A549 (cell line): ENCODE measurements around the gene UTP4. TPM values are rescaled to one million over a fixed set of nuclear protein-coding genes. Genes with fewer than 3 reads are reported as not detected.
A peak's percentile ranks its signal among the peaks of the same experiment; 100 is the strongest.

Experiments used
- ATAC-seq, 2 experiments: fragments of 200-7000 bp in 1 of 2; fragments of >200 bp in 1 of 2; cut with Nextera tagmentation in 1 of 2; cut with Tn5 transposase in 1 of 2; 3 replicates each; pipeline versions ENCODE4 v1.8.0 to v1.9.1; 2018 to 2020; ENCODE audit warnings: mild to moderate bottlenecking in 1 of 2, moderate library complexity in 1 of 2
- CTCF ChIA-PET: fragments of 300-600 bp; sonication (Branson Sonifier 250); formaldehyde crosslinking; extraction: SDS; loops from one replicate; lab custom pipeline; 2021; ENCODE audit warnings: antibody characterized with exemption, inconsistent platforms; lab: Yijun Ruan, JAX
- POLR2A ChIA-PET: fragments of 350-600 bp; formaldehyde crosslinking; extraction: SDS; loops from one replicate; lab custom pipeline; 2021; ENCODE audit warnings: antibody characterized with exemption, inconsistent platforms; lab: Yijun Ruan, JAX
- DNase-seq, 2 experiments: peaks; one replicate each; pipeline versions ENCODE4 v3.0.0 to v3.0.0-alpha.2; 2011 to 2016; ENCODE audit warnings: low read depth in 1 of 2, low spot score in 1 of 2
- FAIRE-seq: peaks from 2 replicates; lab custom pipeline; 2011; peaks lifted over from hg19 to GRCh38; lab: Jason Lieb, UNC
- H3K27ac ChIP-seq, 2 experiments: fragments of >200 bp; sonication (Bioruptor Twin); formaldehyde crosslinking; 3 replicates each; pipeline ENCODE4 v1.5.1; 2016 to 2017
- H3K4me1 ChIP-seq: fragments of >200 bp; sonication (Bioruptor Twin); formaldehyde crosslinking; 3 replicates; pipeline ENCODE4 v1.6.1; 2016
- H3K4me2 ChIP-seq: fragments of >200 bp; sonication (Bioruptor Twin); formaldehyde crosslinking; 3 replicates; pipeline ENCODE4 v1.6.1; 2016
- H3K4me3 ChIP-seq: fragments of >200 bp; sonication (Bioruptor Twin); formaldehyde crosslinking; 3 replicates; pipeline ENCODE4 v1.5.1; 2016
- H3K9me3 ChIP-seq: fragments of >200 bp; sonication (Bioruptor Twin); formaldehyde crosslinking; 3 replicates; pipeline ENCODE4 v1.6.1; 2016
- BHLHE40 ChIP-seq: IDR thresholded peaks from 2 replicates; pipeline ENCODE4 v1.6.1; 2012; ENCODE audit warnings: low read depth, low read length, inconsistent platforms
- CEBPB ChIP-seq, 2 experiments: fragments of >200 bp in 1 of 2; sonication (Bioruptor Twin) in 1 of 2; formaldehyde crosslinking in 1 of 2; IDR thresholded peaks; 2 replicates each; pipeline ENCODE4 v1.6.1; 2012 to 2016
- CHD2 ChIP-seq: fragments of 150-350 bp; IDR thresholded peaks from 2 replicates; pipeline ENCODE4 v1.6.1; 2014; ENCODE audit warnings: low read length; ENCODE audit not compliant: partially characterized antibody
- CTCF ChIP-seq: fragments of >200 bp; sonication (Bioruptor Twin); formaldehyde crosslinking; IDR thresholded peaks from 3 replicates; pipeline ENCODE4 v1.5.1; 2016
- E2F6 ChIP-seq: IDR thresholded peaks from 2 replicates; pipeline ENCODE4 v1.6.1; 2012; ENCODE audit warnings: low read depth, borderline replicate concordance
- EHF ChIP-seq: fragments of 250-450 bp; sonication (Bioruptor Pico); IDR thresholded peaks from 2 replicates; pipeline ENCODE4 v1.5.0; 2020; ENCODE audit warnings: mild to moderate bottlenecking
- EHMT2 ChIP-seq: fragments of 200-600 bp; sonication (generic); IDR thresholded peaks from 2 replicates; pipeline ENCODE4 v1.6.1; 2016; ENCODE audit warnings: antibody characterized with exemption, low read depth, mild to moderate bottlenecking, moderate library complexity
- FOSB ChIP-seq: fragments of 250-450 bp; sonication (Bioruptor Pico); IDR thresholded peaks from 2 replicates; pipeline ENCODE4 v1.5.0; 2020; ENCODE audit warnings: mild to moderate bottlenecking, moderate library complexity
- FOSL2 ChIP-seq, 2 experiments: fragments of 450-650 bp in 1 of 2; fragments of >200 bp in 1 of 2; sonication (Bioruptor Twin) in 1 of 2; formaldehyde crosslinking; IDR thresholded peaks; 2 replicates each; pipeline versions ENCODE4 v1.5.0 to v1.6.1; 2016 to 2020; ENCODE audit warnings: mild to moderate bottlenecking in 1 of 2, moderate library complexity in 1 of 2
- FOXS1 ChIP-seq: fragments of 250-450 bp; sonication (Bioruptor Pico); IDR thresholded peaks from 2 replicates; pipeline ENCODE4 v1.5.0; 2020; ENCODE audit warnings: mild to moderate bottlenecking, moderate library complexity
- HEYL ChIP-seq: fragments of 250-450 bp; sonication (Bioruptor Pico); IDR thresholded peaks from 2 replicates; pipeline ENCODE4 v1.8.0; 2021; ENCODE audit warnings: mild to moderate bottlenecking, moderate library complexity
- HOXB13 ChIP-seq: fragments of 250-450 bp; sonication (Bioruptor Pico); IDR thresholded peaks from 2 replicates; pipeline ENCODE4 v1.5.0; 2020; ENCODE audit warnings: low read depth, mild to moderate bottlenecking, moderate library complexity
- HOXB5 ChIP-seq: fragments of 250-450 bp; sonication (Bioruptor Pico); IDR thresholded peaks from 2 replicates; pipeline ENCODE4 v1.5.0; 2020; ENCODE audit warnings: mild to moderate bottlenecking, moderate library complexity
- KDM5A ChIP-seq: fragments of 200-600 bp; sonication (generic); IDR thresholded peaks from 2 replicates; pipeline ENCODE4 v1.6.1; 2016; ENCODE audit warnings: antibody characterized with exemption, mild to moderate bottlenecking
- MAX ChIP-seq: IDR thresholded peaks from 2 replicates; pipeline ENCODE4 v1.6.1; 2012
- MYC ChIP-seq: IDR thresholded peaks from 2 replicates; pipeline ENCODE4 v1.6.1; 2012; ENCODE audit warnings: mild to moderate bottlenecking, inconsistent platforms, low read length, improper control_type of control experiment, borderline replicate concordance
- NPAS2 ChIP-seq: fragments of 250-450 bp; sonication (Bioruptor Pico); IDR thresholded peaks from 2 replicates; pipeline ENCODE4 v1.8.0; 2022; ENCODE audit warnings: mild to moderate bottlenecking, moderate library complexity, borderline replicate concordance
- PBX3 ChIP-seq: IDR thresholded peaks from 2 replicates; pipeline ENCODE4 v1.6.1; 2012
- PHF8 ChIP-seq: fragments of 200-600 bp; sonication (generic); IDR thresholded peaks from 2 replicates; pipeline ENCODE4 v1.6.1; 2016; ENCODE audit warnings: low read depth, mild to moderate bottlenecking, antibody characterized with exemption, moderate library complexity, borderline replicate concordance
- REST ChIP-seq: fragments of 200-600 bp; sonication (generic); IDR thresholded peaks from 2 replicates; pipeline ENCODE4 v1.6.1; 2016; ENCODE audit warnings: antibody characterized with exemption, mild to moderate bottlenecking, moderate library complexity
- RFX5 ChIP-seq: fragments of 450-650 bp; IDR thresholded peaks from 2 replicates; pipeline ENCODE4 v1.7.1; 2014; ENCODE audit warnings: antibody characterized with exemption, mild to moderate bottlenecking, moderate library complexity
- RNF2 ChIP-seq: fragments of 200-600 bp; sonication (generic); IDR thresholded peaks from 2 replicates; pipeline ENCODE4 v1.6.1; 2016; ENCODE audit warnings: low read depth, mild to moderate bottlenecking, antibody characterized with exemption, moderate library complexity, borderline replicate concordance
- SREBF2 ChIP-seq: fragments of 450-650 bp; IDR thresholded peaks from 2 replicates; pipeline ENCODE4 v1.6.1; 2014; ENCODE audit warnings: mild to moderate bottlenecking, moderate library complexity
- ZSCAN20 ChIP-seq: fragments of 250-450 bp; sonication (Bioruptor Pico); IDR thresholded peaks from 2 replicates; pipeline ENCODE4 v1.8.0; 2022; ENCODE audit warnings: mild to moderate bottlenecking, moderate library complexity
- WGBS: methylation state at CpG from one replicate; pipeline ENCODE4 v1.1.6; 2017; ENCODE audit errors: missing lambda C conversion rate; 5-methylcytosine and 5-hydroxymethylcytosine counted together
- polyA plus RNA-seq, 4 experiments: library from polyadenylated mRNA; depleted of rRNA in 3 of 4; stranded (reverse); fragments of >200 nt; fragmentation: RNase III in 1 of 4; extraction: RNeasy Plus Mini Kit Qiagen cat#74134 plus additional on column Dnase treatment in 1 of 4; gene quantifications; 2 replicates in 3 of 4; 3 replicates in 1 of 4; pipeline ENCODE4 v1.2.3, GENCODE V29; 2011 to 2017

UTP4 gene
- polyA plus RNA-seq, 2 of the 4 experiments (the other 2 are of a cell fraction) = 77.1 to 118 TPM

GRCh38 chr16:69089091-69089910 lies 43.1 kb upstream of the UTP4 start:
- ChIA-PET POLR2A (interaction anchor here (0.6 to 1.2 kb wide), 3 partner anchors 15 to 31 kb away, joined by 3 to 4 read pairs (median 3); no protein-coding TSS in a partner anchor), CTCF (interaction anchor here (0.7 to 4.6 kb wide), 8 partner anchors 15 to 246 kb away, joined by 3 to 24 read pairs (median 4); partner anchors contain the start of genes HAS3 and TANGO6)
- no peaks in the 10 kb centered on the region for H3K9me3 ChIP-seq
- WGBS = 47% methylated on average over 16 of the region's 16 CpGs
- ATAC-seq = peak; percentile 90 to 93
- H3K4me2 ChIP-seq = peak overlapping the region; percentile 59
- no peak for FAIRE-seq
- peak in 1 of 2 experiments; percentile 35 for DNase-seq
- peaks cover 19% of the 10 kb centered on the region for H3K4me1 ChIP-seq
- peak overlapping the region; percentile 55 to 78 for H3K27ac ChIP-seq
- TF ChIP-seq CEBPB (IDR thresholded peaks at IDR 0.05) = 0 out of 4 replicates have a peak, but pooled peaks of 1 of the 2 experiments have one; percentile 30
- no peak for TF ChIP-seq FOSL2 (IDR thresholded peaks at IDR 0.05)
- TF ChIP-seq FOSL2 (CRISPR knock-in tag; IDR thresholded peaks at IDR 0.05) = peak; percentile 32; the same call in 1 of the 2 replicates
- TF ChIP-seq MAX = peak; percentile 63
- no peak for TF ChIP-seq HOXB5 (CRISPR knock-in tag)
- 0 out of 2 replicates have a peak, but pooled peaks have one; percentile 9 for TF ChIP-seq HOXB13 (CRISPR knock-in tag)
- TF ChIP-seq, all 56 proteins: peak for 4
- H3K4me3 ChIP-seq = no peak overlapping the region

GRCh38 chr16:69093974-69094373 lies 38.5 kb upstream of the UTP4 start:
- peaks cover 13% of the 10 kb centered on the region for H3K4me1 ChIP-seq
- ChIA-PET CTCF (interaction anchor here (1.0 to 3.2 kb wide), 7 partner anchors 10 to 38 kb away, joined by 3 to 11 read pairs (median 4); partner anchors contain the start of gene HAS3), POLR2A (no interaction called here)
- WGBS = 74% methylated on average over 3 of the region's 3 CpGs
- DNase-seq = no peak
- no peak overlapping the region for H3K4me3 ChIP-seq
- H3K4me2 ChIP-seq = no peak overlapping the region
- H3K9me3 ChIP-seq = no peaks in the 10 kb centered on the region
- no peak for FAIRE-seq
- TF ChIP-seq E2F6 = no peak
- TF ChIP-seq EHMT2 = no peak
- TF ChIP-seq RFX5 = no peak
- TF ChIP-seq FOSL2 (IDR thresholded peaks at IDR 0.05) = no peak
- TF ChIP-seq FOSL2 (CRISPR knock-in tag; IDR thresholded peaks at IDR 0.05) = no peak
- TF ChIP-seq FOXS1 (CRISPR knock-in tag) = no peak
- TF ChIP-seq KDM5A = no peak
- no peak for TF ChIP-seq HEYL (CRISPR knock-in tag)
- no peak for TF ChIP-seq NPAS2 (CRISPR knock-in tag)
- TF ChIP-seq CHD2 = no peak
- no peak for TF ChIP-seq RNF2
- TF ChIP-seq PBX3 = no peak
- TF ChIP-seq SREBF2 = no peak
- TF ChIP-seq MYC = no peak
- TF ChIP-seq BHLHE40 = no peak
- no peak for TF ChIP-seq PHF8
- no peak for TF ChIP-seq ZSCAN20 (CRISPR knock-in tag)
- no peak for TF ChIP-seq CTCF
- no peak for TF ChIP-seq REST
- TF ChIP-seq EHF = no peak
- TF ChIP-seq FOSB (CRISPR knock-in tag) = no peak
- H3K27ac ChIP-seq = peak overlapping the region in 1 of 2 experiments; percentile 35; a peak in 3 of 6 replicates
- ATAC-seq = no peak; a peak in 1 of 6 replicates
